HG03196 (cell line): ENCODE measurements around the gene MTPN.
A peak's percentile ranks its signal among the peaks of the same experiment; 100 is the strongest.

Source experiments
- ATAC-seq: cut with Tn5 transposase; IDR thresholded peaks from one replicate; pipeline ENCODE4 v1.9.1; 2021; ENCODE audit not compliant: unreplicated experiment

Gene MTPN

GRCh38 chr7:135958173-135958572 lies 19.0 kb downstream of the MTPN start:
- ATAC-seq, result no peak

- no peak for ATAC-seq
Observed at GRCh38 chr7:135957627-135958026, 19.5 kb downstream of the MTPN start.

DNA sequence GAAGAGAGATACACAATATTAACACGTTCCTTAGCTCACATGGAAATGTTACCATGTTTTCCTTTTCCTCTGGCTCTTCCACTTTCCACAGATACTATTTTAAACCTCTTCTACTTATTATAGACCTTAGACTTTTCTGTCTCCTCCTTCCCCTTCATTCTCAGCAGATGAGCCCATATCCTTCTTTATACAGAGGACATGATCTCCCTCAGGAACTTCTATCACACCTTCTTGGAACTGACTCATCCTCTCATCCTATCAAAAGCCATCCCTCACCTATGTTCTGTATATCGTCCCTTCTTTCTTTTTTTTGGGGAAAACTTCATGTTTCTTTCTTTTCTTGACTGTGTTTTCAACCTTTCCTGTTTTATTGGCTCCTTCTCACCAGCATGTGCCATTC lies 20.8 kb downstream of the MTPN start:
- ATAC-seq, result no peak

DNA sequence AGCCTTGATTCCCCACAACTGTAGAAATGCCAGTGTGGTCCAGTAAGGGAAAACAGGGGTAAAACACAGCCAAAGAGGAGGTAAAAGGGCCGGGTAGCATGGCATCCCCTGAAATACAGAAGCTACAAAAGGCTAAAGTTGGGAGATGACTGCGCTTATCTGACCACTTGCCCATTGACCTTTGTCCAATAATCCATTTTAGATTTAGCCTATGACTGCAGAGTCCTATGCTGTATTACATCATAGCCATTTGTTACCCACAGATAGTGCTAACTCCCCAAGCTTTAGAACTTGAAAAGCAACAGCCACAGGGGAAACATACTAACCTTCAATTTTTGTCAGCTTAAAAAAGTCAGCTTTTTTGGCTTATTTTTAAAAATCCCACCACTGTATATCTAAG lies 26.2 kb downstream of the MTPN start:
- no peak for ATAC-seq

DNA sequence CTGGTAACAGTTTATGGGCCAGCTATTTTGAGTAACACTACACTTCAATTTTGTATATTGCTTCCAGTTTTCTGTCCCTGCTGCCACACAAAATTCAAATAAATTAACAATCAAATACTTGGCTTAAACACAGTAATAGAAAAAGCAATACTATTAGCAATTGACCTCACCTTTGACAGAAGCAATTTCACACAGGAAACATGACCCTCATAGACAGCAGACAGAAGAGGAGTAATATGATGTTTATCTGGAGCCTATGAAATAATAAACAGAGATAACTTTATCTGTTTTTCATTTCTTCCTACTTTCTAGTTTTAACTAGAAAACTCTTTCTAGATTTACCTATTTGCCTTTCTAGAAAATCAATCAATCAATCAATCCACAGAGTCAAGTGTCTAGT lies 26.7 kb downstream of the MTPN start:
- ATAC-seq, result no peak

DNA sequence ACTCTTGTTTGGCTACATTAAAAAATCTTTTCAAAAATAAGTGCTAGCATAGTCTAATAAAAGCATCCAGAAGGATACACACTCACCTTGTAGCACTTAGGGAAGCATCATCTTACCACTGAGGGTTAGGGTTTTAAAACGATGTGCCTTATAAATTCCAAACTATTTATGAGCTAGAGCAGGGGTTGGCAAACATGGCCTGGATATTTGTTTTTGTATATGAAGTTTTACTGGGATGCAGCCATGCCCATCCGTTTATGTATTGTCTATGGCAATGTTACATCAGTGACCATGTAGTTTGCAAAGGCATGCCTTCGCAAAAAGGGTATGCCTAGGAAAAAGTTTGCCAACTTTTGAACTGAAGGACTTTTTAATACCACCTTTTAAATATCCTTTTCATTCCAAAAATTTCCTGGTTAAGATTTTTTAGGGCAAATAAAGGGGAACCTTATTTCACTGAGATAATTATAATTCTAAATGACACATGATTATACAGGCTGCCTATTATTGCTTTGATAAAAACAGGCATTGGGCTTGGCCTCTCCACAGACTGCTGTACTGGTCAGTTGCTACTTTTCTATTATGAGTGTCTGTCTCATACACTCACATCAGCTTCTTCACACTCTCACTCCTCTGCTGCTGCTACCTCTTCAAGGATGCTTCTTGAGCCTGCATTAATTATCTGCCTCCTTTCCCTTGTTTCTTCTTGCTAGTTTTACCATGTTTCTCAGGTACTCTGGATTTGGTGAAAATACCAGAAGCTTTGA lies 30.7 kb downstream of the MTPN start:
- ATAC-seq, result no peak

DNA sequence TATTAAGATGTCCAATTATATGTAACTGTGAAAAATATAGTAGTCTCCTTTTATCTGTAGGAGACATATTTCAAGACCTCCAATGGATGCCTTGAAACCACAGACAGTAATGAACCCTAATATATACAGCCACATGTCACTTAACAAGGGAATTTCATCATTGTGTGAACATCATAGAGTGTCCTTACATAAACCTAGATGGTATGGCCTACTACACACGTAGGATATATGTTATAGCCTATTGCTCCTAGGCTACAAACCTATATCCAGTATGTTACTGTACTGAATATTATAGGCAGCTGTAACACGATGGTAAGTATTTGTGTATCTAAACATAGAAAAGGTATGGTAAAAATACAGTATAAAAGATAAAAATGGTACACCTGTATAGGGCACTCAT lies 32.4 kb downstream of the MTPN start:
- no peak for ATAC-seq

DNA sequence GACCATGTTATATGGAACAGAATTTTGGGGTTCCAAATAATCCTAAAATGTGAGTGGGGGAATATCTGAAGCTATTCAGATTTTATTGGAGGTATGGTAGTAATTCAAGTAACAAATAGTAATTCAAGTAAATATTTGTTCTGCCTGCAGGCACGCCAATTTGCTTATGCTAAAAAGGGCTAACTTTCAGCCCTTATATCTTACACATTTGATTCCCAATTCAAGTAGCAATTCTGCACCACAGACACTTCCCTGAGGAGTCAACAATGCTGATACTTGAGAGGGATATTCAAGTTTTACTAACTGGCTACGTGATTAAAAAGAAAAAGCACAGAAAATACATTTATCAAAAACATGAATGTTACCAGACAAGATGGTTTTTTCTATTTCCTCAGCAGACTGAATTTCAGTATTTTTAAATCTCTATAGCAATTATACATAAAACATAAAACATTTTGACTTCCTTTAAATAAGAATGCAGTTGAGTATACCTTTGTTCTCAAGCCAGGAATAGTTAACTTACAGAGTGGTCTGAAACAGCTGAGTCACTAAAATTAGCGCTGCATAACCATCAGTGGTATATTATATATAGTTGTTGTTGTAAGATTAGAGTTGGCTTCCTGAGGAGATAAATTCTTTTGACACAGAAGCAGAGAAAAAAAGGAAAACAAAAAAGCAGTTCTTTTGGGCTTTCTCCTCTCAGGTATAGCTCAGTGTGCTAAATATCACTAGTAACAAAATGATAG lies 33.9 kb downstream of the MTPN start:
- ATAC-seq, result no peak

DNA sequence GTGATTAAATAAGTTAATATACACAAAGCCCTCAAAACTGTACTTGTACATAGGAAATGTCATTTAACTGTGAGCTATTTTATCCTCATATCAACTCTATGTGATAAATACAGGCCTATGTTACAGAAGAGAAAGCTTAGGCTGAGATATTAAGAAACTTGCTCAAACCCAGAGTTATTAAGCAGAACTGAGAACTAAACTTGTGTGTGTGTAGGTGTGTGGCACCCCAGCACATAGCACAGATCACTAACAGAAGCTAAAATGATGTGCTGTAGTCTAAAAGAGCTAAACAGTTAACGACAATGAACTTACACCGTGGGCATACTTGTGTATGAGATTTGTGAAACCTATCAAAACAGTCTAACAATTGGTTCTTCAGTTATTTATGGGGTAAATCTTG lies 34.5 kb downstream of the MTPN start:
- no peak for ATAC-seq

DNA sequence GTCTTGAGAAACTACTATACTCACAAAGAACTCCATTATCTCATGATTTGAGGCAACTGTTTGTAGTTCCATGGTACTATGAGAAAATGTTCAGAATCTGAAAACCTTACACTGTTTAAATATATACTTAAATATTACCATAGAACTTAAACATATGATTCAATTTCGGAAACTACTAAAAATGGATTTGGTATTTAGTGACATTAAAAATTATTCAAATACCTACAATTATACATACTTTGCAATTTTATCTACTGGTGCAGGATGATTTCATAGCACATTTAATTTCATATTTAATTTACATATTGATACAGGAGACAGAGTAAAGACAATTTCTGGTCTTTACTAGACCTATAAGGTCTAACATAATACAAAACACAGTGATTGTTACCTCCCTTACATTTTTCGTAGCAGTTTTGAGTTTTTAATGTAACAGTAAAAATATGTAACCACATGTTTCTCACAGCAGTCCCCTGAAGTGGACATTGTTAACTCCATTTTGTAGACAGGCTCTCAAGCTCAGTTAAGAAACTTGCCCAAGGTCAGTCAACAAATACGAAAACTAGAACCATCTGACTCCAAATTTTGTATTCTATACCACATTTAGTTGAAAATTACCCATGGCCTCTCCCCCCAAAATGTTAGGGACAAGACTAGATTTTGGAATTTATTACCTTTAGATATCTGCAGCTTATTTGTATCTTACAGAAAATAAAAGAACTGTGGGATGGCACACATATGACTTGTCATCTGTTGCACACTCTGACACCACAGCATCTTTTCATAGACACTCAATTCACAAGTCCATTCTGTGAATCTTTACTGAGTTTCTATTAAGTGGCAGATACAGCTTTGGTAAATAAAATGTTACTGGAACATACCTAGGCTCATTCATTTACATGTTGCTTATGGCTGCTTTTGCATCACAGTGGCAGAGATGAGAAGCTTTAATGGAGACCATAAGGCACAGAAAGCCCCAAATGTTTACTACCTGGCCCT lies 36.8 kb downstream of the MTPN start:
- no peak for ATAC-seq

DNA sequence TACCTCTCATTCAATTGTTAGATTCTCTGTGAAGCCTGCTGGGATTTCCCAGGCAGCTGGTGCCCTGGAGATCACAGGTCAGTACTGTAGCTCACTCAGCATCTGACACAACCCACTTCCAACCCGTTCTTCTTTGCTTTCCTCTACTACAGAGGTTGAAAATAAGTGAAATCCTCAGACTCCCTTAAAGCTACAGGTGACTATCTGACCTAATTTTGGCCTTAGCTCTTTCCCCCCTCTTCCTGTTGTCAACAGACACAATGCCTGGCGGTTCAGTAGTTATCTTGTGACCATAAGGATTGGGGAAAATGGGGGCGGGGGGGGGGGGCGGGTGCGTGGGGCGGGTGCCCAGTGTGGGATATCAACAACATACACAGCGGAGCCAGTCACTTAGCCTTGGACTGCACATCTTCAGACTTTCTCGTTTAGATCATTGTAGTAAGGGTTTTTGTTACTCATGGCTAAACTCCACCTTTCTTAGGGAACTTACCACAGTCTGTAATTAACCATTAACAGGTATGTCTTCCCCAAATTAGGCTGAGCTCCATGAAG lies 37.8 kb downstream of the MTPN start:
- ATAC-seq, result no peak

- ATAC-seq, result peak; percentile 55
Observed at GRCh38 chr7:135938563-135938962, 38.6 kb downstream of the MTPN start.

DNA sequence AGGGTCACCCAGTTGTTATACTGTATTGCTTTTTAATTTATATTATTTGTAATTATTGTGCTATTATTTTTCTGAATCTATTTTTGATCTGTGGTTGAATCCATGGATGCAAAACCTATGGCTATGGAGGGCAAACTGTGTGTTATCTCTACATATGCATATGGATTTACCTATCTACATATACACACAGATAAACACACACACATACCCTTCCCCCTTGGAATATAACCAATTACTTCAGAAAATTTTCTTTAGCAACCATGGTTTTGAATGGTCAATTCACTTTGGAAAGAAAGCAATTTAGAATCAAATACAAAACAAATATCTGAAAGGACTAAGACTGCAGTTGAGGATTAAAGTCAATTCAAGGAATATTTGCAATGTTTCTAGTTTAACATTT lies 39.1 kb downstream of the MTPN start:
- no peak for ATAC-seq

- ATAC-seq, result no peak
Observed at GRCh38 chr7:135936497-135937217, 40.5 kb downstream of the MTPN start.

DNA sequence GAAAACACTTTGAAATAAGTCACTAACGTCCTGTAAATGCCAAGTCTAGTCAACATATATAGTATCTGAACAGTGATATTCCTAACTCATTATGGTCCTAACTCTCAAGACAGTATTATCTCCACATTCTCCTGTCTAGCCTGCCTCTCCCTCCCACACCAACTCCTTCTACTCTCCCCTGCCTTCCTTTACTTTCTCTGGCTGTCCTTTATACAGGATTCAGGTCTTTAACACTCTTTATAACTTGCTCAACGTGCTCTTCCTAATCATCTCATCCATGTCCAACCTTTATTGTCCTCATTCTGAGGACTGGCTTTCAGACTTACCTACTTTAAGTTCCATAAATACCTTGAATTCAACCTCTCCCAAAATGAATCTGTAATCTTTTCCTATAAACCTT lies 42.5 kb downstream of the MTPN start:
- ATAC-seq, result no peak

- no peak for ATAC-seq
Observed at GRCh38 chr7:135933509-135934188, 43.5 kb downstream of the MTPN start.

- no peak for ATAC-seq
Observed at GRCh38 chr7:135932131-135932530, 45.0 kb downstream of the MTPN start.

DNA sequence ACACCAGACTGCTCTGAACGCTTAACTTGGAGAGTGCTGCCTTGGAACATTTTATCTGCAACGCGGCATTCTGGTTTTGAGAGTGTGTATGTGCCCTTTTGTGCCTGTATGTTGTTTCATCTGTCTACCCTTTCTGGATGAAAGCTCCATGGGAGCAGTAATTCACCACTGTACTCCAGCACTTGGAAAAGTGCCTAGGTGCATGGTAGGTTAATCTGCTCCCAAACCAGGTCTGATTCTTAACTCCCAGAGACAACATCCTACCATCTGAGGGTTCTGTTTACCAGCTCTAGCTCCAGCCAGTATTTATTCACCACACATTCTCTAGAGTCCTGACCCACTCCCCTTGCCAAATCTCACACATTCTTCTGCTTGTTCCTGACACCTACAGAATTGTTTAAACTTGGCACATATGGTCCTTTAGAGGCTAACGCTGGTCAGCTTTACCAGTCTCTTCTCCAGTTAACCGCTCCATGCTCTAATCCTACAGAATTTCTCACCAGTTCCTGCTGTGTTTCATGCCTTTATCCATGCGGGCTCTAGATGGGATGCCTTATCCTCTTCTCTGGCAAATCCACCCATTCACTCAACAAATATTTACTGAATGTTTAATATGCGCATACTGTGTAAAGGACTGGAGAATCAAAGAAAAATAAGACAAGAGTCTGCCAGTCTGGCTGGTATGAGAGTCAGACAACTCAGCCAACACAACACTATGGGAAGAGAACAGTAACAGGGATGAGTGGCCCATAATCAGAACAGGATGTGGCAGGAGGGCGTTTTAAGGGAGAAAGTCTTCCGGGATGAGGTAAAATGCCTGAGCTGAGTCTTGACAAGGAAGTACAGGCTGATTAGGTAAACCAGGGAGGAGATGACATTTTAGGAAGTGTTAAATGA lies 46.3 kb downstream of the MTPN start:
- no peak for ATAC-seq

GRCh38 chr7:135929722-135930141 lies 47.4 kb downstream of the MTPN start:
- no peak for ATAC-seq
